Fibroblast of lung (primary cell): ENCODE data around the gene GCHFR. TPM values are rescaled to one million over a fixed set of nuclear protein-coding genes. Genes with fewer than 3 reads are reported as not detected.

Experiments
- DNase-seq, 2 donors: peaks; one replicate each; pipeline versions ENCODE4 v3.0.0 to v3.0.0-alpha.2; 2010; ENCODE audit warnings: low read depth in 2 of 2
- H2AFZ ChIP-seq: 2 replicates; pipeline ENCODE4 v1.5.1; 2012; ENCODE audit warnings: low read length, control low read depth, inconsistent platforms
- H3K27ac ChIP-seq: 2 replicates; pipeline ENCODE4 v1.5.1; 2011; ENCODE audit warnings: low read length, control low read depth; ENCODE audit not compliant: insufficient read depth
- H3K27me3 ChIP-seq: 2 replicates; pipeline ENCODE4 v1.5.1; 2011; ENCODE audit warnings: mild to moderate bottlenecking, low read length; ENCODE audit not compliant: control insufficient read depth, insufficient read depth
- H3K36me3 ChIP-seq: 2 replicates; pipeline ENCODE4 v1.5.1; 2011; ENCODE audit warnings: low read length; ENCODE audit not compliant: control insufficient read depth, insufficient read depth
- H3K4me1 ChIP-seq: 2 replicates; pipeline ENCODE4 v1.5.1; 2011; ENCODE audit warnings: low read length; ENCODE audit not compliant: control insufficient read depth, insufficient read depth; ENCODE audit errors: extremely low read depth
- H3K4me2 ChIP-seq: 2 replicates; pipeline ENCODE4 v1.5.1; 2011; ENCODE audit warnings: low read length, control low read depth; ENCODE audit not compliant: insufficient read depth; ENCODE audit errors: extremely low read depth
- H3K4me3 ChIP-seq, 4 experiments: fragments of 200-600 bp in 1 of 4; sonication (generic) in 1 of 4; replicated peaks in 1 of 4; 2 replicates each; pipeline ENCODE4 v1.5.1; 2011 to 2016; ENCODE audit warnings: low read length in 4 of 4, low read depth in 3 of 4, mild to moderate bottlenecking in 3 of 4, control low read depth in 2 of 4, inconsistent platforms in 1 of 4, mixed read lengths in 1 of 4; ENCODE audit not compliant: insufficient read depth in 1 of 4; ENCODE audit errors: control extremely low read depth in 1 of 4
- H3K79me2 ChIP-seq: 2 replicates; pipeline ENCODE4 v1.5.1; 2012; ENCODE audit warnings: mild to moderate bottlenecking, low read length, inconsistent platforms; ENCODE audit not compliant: control insufficient read depth, insufficient read depth
- H3K9ac ChIP-seq: 2 replicates; pipeline ENCODE4 v1.5.1; 2011; ENCODE audit warnings: mild to moderate bottlenecking, low read length, control low read depth; ENCODE audit not compliant: insufficient read depth
- H3K9me3 ChIP-seq: 2 replicates; pipeline ENCODE4 v1.5.1; 2012; ENCODE audit warnings: low read depth, low read length; ENCODE audit not compliant: control insufficient read depth, insufficient read depth
- H4K20me1 ChIP-seq: 2 replicates; pipeline ENCODE4 v1.5.1; 2011; ENCODE audit warnings: low read length; ENCODE audit not compliant: control insufficient read depth, insufficient read depth; ENCODE audit errors: extremely low read depth
- CTCF ChIP-seq, 2 donors: IDR thresholded peaks in 1 of 2; conservative IDR thresholded peaks in 1 of 2; 1 replicate in 1 of 2; 2 replicates in 1 of 2; pipeline ENCODE4 v1.5.1; 2011 to 2012; ENCODE audit warnings: low read length in 2 of 2, control low read depth in 1 of 2, inconsistent platforms in 1 of 2, low read depth in 1 of 2, mild to moderate bottlenecking in 1 of 2
- EZH2 ChIP-seq: IDR thresholded peaks from 2 replicates; pipeline ENCODE4 v1.5.1; 2012; ENCODE audit warnings: low read length, control low read depth, mild to moderate bottlenecking; ENCODE audit errors: missing control alignments
- polyA plus RNA-seq, 2 donors: library from polyadenylated mRNA; depleted of rRNA in 1 of 2; stranded (reverse) in 1 of 2; unstranded in 1 of 2; fragments of >200 nt; gene quantifications; 2 replicates each; pipeline ENCODE4 v1.2.1, GENCODE V29; 2011 to 2012; ENCODE audit warnings: missing spikeins in 1 of 2
- total RNA-seq: library from RNA; depleted of rRNA; stranded (reverse); fragments of >200 nt; gene quantifications from 2 replicates; pipeline ENCODE4 v1.2.1, GENCODE V29; 2014

Gene GCHFR
- total and polyA plus RNA-seq, 2 donors (not counting 1 experiment from before 2014, with no cell fraction given): 1.6 to 2.5 TPM

DNA sequence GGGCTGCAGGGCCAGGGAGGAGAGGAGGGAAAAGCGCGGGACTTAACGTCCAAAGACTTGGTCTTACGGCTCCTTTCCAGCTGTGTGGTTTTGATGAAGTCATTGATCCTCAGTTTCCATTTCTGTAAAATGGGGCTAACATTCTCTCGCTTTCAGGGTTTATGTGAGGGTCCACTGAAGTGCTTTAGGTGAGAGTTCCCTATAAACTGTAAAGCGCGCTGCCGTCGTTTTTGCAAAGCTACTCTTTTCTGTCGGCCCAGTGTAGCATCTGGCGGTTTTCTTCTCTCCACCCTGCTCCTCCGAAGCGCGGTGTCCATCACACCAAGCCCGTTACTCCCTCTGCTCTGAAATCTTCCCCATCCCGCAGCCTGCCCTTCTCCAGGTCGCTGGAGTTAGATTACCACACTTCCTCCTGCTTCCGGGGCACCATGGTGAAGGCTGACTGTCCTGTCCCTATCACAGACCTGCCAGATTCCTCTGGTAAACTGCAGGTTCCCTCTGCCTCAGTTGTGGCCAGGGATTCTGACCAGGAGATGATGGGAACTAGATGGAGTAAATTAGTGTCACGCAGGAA, 44.1 kb downstream of the GCHFR start:
- H3K79me2 ChIP-seq: peaks cover 14% of the 10 kb centered on the region
- TF ChIP-seq CTCF (conservative IDR thresholded peaks at IDR 0.05 in 1 of 2, IDR thresholded peaks at IDR 0.05 in 1 of 2; ENCODE audit: low read depth in 1 of 2, low read length in 2 of 2) (no peak), EZH2 (no peak)
- H3K27ac ChIP-seq: peak overlapping the region; percentile 1
- H3K9me3 ChIP-seq: no peaks in the 10 kb centered on the region
- H3K9ac ChIP-seq: no peak overlapping the region
- peak overlapping the region; percentile 79 to 100 (median 98) for H3K4me3 ChIP-seq
- H4K20me1 ChIP-seq: no peaks in the 10 kb centered on the region
- H2AFZ ChIP-seq: peak overlapping the region; percentile 91
- no peaks in the 10 kb centered on the region for H3K27me3 ChIP-seq
- peak overlapping the region; percentile 76 for H3K4me2 ChIP-seq
- DNase-seq: no peak
- peaks cover 12% of the 10 kb centered on the region for H3K36me3 ChIP-seq
- peaks cover 3% of the 10 kb centered on the region for H3K4me1 ChIP-seq

GRCh38 chr15:40808861-40809450, 45.1 kb downstream of the GCHFR start:
- peak overlapping the region; percentile 76 for H3K4me2 ChIP-seq
- no peak overlapping the region for H3K9ac ChIP-seq
- no peaks in the 10 kb centered on the region for H4K20me1 ChIP-seq
- H3K9me3 ChIP-seq: no peaks in the 10 kb centered on the region
- H3K79me2 ChIP-seq: peaks cover 13% of the 10 kb centered on the region
- no peak for TF ChIP-seq EZH2
- no peak for TF ChIP-seq CTCF (conservative IDR thresholded peaks at IDR 0.05 in 1 of 2, IDR thresholded peaks at IDR 0.05 in 1 of 2; ENCODE audit: low read depth in 1 of 2, low read length in 2 of 2)
- no peak for DNase-seq
- peaks cover 3% of the 10 kb centered on the region for H3K4me1 ChIP-seq
- H3K27me3 ChIP-seq: no peaks in the 10 kb centered on the region
- no peak overlapping the region for H3K4me3 ChIP-seq
- H3K27ac ChIP-seq: no peak overlapping the region
- H3K36me3 ChIP-seq: peaks cover 12% of the 10 kb centered on the region
- no peak overlapping the region for H2AFZ ChIP-seq

DNA sequence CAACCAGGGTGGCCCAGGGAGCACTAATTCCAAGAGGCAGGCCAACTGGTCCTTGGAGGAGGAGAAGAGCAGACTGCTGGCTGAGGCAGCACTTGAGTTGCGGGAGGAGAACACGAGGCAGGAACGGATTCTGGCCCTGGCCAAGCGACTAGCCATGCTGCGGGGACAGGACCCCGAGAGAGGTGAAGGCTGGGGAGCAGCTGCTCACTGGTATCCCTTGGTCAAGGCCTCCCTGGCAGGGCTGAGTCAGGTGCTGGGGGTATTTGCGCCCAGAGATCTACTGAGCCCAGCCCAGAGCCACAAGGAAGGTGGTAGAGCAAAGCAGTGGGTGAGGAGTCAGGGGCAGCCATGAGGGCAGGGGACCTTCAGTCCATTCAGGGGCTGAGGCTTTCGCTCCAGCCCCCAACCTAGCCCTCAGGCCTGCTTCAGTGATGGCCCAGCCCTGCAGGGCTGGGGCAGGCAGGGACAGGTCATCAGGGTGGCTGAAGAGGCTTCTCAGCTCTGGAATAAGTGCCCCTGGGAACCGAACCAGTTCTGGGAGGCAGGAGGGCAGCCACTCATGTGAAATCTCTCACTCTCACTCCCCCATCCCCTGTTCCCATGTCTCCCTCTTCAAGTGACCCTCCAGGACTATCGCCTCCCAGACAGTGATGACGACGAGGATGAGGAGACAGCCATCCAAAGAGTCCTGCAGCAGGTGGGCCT, 49.0 kb downstream of the GCHFR start:
- Histone ChIP-seq H3K79me2 (peaks cover 2% of the 10 kb centered on the region), H2AFZ (no peak overlapping the region), H3K27me3 (no peaks in the 10 kb centered on the region), H3K9ac (no peak overlapping the region), H3K4me2 (no peak overlapping the region), H3K4me1 (no peaks in the 10 kb centered on the region), H3K27ac (no peak overlapping the region), H3K36me3 (peaks cover 12% of the 10 kb centered on the region), H3K4me3 (no peak overlapping the region), H4K20me1 (no peaks in the 10 kb centered on the region), H3K9me3 (no peaks in the 10 kb centered on the region)
- TF ChIP-seq CTCF (conservative IDR thresholded peaks at IDR 0.05 in 1 of 2, IDR thresholded peaks at IDR 0.05 in 1 of 2; ENCODE audit: low read depth in 1 of 2, low read length in 2 of 2) (no peak), EZH2 (no peak)
- DNase-seq: no peak
